ENCODE results near the gene THSD4. TPM values are rescaled to one million over a fixed set of nuclear protein-coding genes. Genes with fewer than 3 reads are reported as not detected.

THSD4 gene
- total RNA-seq, 1 experiment from 2014 or later = 0.29 TPM

- H3K9me3 ChIP-seq = no peaks in the 10 kb centered on the region
- Mint-ChIP-seq H3K36me3 (ENCODE audit: insufficient read depth, unreplicated experiment) (no peaks in the 10 kb centered on the region), H3K27ac (ENCODE audit: unreplicated experiment) (no peak overlapping the region), H3K27me3 (ENCODE audit: insufficient read depth, unreplicated experiment) (no peaks in the 10 kb centered on the region), H3K9me3 (ENCODE audit: unreplicated experiment) (no peaks in the 10 kb centered on the region), H3K4me3 (ENCODE audit: unreplicated experiment) (no peak overlapping the region), H3K4me1 (ENCODE audit: low read depth, unreplicated experiment) (no peaks in the 10 kb centered on the region)
- TF ChIP-seq CTCF (IDR thresholded peaks at IDR 0.05; ENCODE audit: insufficient read depth in 1 of 2, low read depth in 1 of 2, low read length in 1 of 2, severe bottlenecking in 1 of 2, unreplicated experiment in 1 of 2) = peak; percentile 80 to 91
- no TSS peak for BruUV-seq (replicated peaks)
- H3K4me1 ChIP-seq = no peaks in the 10 kb centered on the region
- ChIA-PET POLR2A (no interaction called here), CTCF (interaction anchor here (0.6 to 1.6 kb wide), 4 partner anchors 11 to 268 kb away, joined by 3 to 9 read pairs (median 4); no protein-coding TSS in a partner anchor)
- no peaks in the 10 kb centered on the region for H3K36me3 ChIP-seq (ENCODE audit: control insufficient read depth, insufficient read depth, low read length)
- no peak overlapping the region for H3K4me3 ChIP-seq (ENCODE audit: low read depth, low read length)
- peak in 1 of 2 experiments; percentile 72 for DNase-seq
- H3K27me3 ChIP-seq (replicated peaks; ENCODE audit: control insufficient read depth, insufficient read depth, low read length) = no peaks in the 10 kb centered on the region
- intact Hi-C loops (cut with micrococcal nuclease; ENCODE audit: unreplicated experiment) = loop anchor here (1.0 to 10.0 kb wide), 6 partner anchors 48 to 686 kb away; partner anchors contain the start of gene THSD4
Measured at GRCh38 chr15:71800835-71801745, 685.8 kb downstream of the THSD4 start.

GRCh38 chr15:71801935-71802655 is 686.8 kb downstream of the THSD4 start:
- DNase-seq = no peak
- CTCF ChIA-PET = interaction anchor here (0.6 to 1.6 kb wide), 5 partner anchors 23 to 336 kb away, joined by 3 to 9 read pairs (median 5); no protein-coding TSS in a partner anchor
- POLR2A ChIA-PET = no interaction called here

More at GRCh38 chr15:71801935-71802655, 686.8 kb downstream of the THSD4 start:
- H3K9me3 Mint-ChIP-seq (ENCODE audit: unreplicated experiment) = no peaks in the 10 kb centered on the region
- intact Hi-C loops (cut with micrococcal nuclease; ENCODE audit: unreplicated experiment) = loop anchor here (1.0 to 10.0 kb wide), 6 partner anchors 49 to 687 kb away; partner anchors contain the start of gene THSD4
- H3K36me3 Mint-ChIP-seq (ENCODE audit: insufficient read depth, unreplicated experiment) = no peaks in the 10 kb centered on the region
- no peak overlapping the region for H3K27ac Mint-ChIP-seq (ENCODE audit: unreplicated experiment)
- Histone ChIP-seq H3K36me3 (ENCODE audit: control insufficient read depth, insufficient read depth, low read length) (no peaks in the 10 kb centered on the region), H3K4me3 (ENCODE audit: low read depth, low read length) (no peak overlapping the region), H3K4me1 (no peaks in the 10 kb centered on the region), H3K9me3 (no peaks in the 10 kb centered on the region), H3K27me3 (replicated peaks; ENCODE audit: control insufficient read depth, insufficient read depth, low read length) (no peaks in the 10 kb centered on the region)
- no TSS peak for BruUV-seq (replicated peaks)
- no peaks in the 10 kb centered on the region for H3K27me3 Mint-ChIP-seq (ENCODE audit: insufficient read depth, unreplicated experiment)
- TF ChIP-seq CTCF (IDR thresholded peaks at IDR 0.05; ENCODE audit: insufficient read depth in 1 of 2, low read depth in 1 of 2, low read length in 1 of 2, severe bottlenecking in 1 of 2, unreplicated experiment in 1 of 2) = no peak
- no peak overlapping the region for H3K4me3 Mint-ChIP-seq (ENCODE audit: unreplicated experiment)
- no peaks in the 10 kb centered on the region for H3K4me1 Mint-ChIP-seq (ENCODE audit: low read depth, unreplicated experiment)
